ENCODE measurements around the gene EPB41L4B.

EPB41L4B gene

GRCh38 chr9:109311731-109312130 lies 9.1 kb downstream of the EPB41L4B start:
- TF ChIP-seq, protein P1, sequence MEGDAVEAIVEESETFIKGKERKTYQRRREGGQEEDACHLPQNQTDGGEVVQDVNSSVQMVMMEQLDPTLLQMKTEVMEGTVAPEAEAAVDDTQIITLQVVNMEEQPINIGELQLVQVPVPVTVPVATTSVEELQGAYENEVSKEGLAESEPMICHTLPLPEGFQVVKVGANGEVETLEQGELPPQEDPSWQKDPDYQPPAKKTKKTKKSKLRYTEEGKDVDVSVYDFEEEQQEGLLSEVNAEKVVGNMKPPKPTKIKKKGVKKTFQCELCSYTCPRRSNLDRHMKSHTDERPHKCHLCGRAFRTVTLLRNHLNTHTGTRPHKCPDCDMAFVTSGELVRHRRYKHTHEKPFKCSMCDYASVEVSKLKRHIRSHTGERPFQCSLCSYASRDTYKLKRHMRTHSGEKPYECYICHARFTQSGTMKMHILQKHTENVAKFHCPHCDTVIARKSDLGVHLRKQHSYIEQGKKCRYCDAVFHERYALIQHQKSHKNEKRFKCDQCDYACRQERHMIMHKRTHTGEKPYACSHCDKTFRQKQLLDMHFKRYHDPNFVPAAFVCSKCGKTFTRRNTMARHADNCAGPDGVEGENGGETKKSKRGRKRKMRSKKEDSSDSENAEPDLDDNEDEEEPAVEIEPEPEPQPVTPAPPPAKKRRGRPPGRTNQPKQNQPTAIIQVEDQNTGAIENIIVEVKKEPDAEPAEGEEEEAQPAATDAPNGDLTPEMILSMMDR (IDR thresholded peaks at IDR 0.05; ENCODE audit: low read depth, low read length), result no peak
- no peak overlapping the region for H3K4me3 ChIP-seq (replicated peaks in 1 of 2; ENCODE audit: low read depth in 2 of 2, low read length in 2 of 2)
- DNase-seq (ENCODE audit: low read depth in 2 of 2), result peak in 1 of 2 donors; percentile 60

- TF ChIP-seq, protein P1 (IDR thresholded peaks at IDR 0.05; ENCODE audit: low read depth, low read length), result no peak
- DNase-seq (ENCODE audit: low read depth in 2 of 2), result peak in 1 of 2 donors; percentile 60
- no peak overlapping the region for H3K4me3 ChIP-seq (replicated peaks in 1 of 2; ENCODE audit: low read depth in 2 of 2, low read length in 2 of 2)
Observed at GRCh38 chr9:109311286-109311685, 9.6 kb downstream of the EPB41L4B start.

DNA sequence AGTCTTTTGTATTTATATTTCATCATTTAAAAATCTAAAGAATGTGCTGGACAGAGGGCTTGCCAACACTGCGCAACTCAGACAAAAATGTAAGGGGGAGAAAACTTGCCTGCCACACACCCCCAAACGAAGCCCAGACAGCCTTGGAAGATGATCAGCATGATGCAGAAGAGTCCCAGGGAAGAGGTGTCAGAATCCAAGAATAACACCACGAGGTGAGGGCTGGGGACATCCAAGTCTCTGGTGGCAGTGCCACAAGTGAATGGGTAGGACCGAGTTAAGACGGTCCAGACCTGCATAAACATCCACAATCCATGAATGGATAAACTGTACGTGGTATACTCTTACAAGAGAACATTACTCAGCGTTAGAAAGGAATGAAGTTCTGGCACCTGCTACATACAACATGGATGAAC lies 10.4 kb downstream of the EPB41L4B start:
- DNase-seq (ENCODE audit: low read depth in 2 of 2), result peak; percentile 53 to 71
- TF ChIP-seq, protein P1 (IDR thresholded peaks at IDR 0.05; ENCODE audit: low read depth, low read length), result no peak
- no peak overlapping the region for H3K4me3 ChIP-seq (replicated peaks in 1 of 2; ENCODE audit: low read depth in 2 of 2, low read length in 2 of 2)

GRCh38 chr9:109309282-109309681 lies 11.6 kb downstream of the EPB41L4B start:
- TF ChIP-seq, protein P1 (IDR thresholded peaks at IDR 0.05; ENCODE audit: low read depth, low read length), result no peak
- no peak for DNase-seq (ENCODE audit: low read depth in 2 of 2)
- no peak overlapping the region for H3K4me3 ChIP-seq (replicated peaks in 1 of 2; ENCODE audit: low read depth in 2 of 2, low read length in 2 of 2)

DNA sequence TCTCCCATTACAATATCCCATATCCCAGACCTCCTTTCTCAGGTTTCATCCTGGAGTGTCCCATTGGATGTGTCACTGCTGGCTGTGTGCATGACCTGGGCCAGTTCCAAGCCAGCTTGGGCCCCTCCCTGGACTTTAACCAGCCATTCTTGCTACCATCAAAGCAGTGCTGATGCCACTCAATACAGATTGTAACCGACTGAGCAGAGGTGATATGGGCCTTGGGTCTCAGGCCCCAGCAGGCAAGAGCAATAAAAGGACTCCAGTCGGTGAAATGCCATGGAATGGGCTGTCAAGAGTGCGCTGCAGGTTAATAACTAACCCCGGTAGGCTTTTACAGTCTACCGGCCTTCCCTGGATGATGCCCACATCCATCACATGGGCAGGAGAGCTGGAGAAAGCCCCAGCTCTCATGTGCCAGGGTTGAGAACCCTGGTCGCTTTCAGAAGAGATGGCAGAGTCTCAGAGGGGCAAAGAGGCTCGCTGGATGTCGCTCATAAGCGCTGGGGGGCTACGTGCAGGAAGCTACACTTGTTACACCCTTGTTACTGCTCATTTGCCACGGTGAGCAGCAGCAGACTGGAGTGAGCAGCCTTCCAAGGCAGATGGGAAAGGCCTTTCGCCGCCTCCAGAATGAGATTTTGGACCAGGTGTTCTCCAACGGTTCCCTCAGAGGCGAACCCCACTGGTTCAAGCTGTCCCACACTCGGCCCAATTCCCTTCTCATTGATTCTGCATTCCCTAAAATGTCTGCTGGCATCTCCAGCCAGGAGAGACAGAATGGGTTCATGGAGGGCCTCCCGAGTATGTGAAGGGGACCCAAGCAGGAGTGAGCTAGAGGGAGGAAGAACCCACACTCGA lies 13.2 kb downstream of the EPB41L4B start:
- H3K4me3 ChIP-seq (replicated peaks in 1 of 2; ENCODE audit: low read depth in 2 of 2, low read length in 2 of 2), result no peak overlapping the region
- DNase-seq (ENCODE audit: low read depth in 2 of 2), result no peak
- TF ChIP-seq, protein P1 (IDR thresholded peaks at IDR 0.05; ENCODE audit: low read depth, low read length), result no peak

GRCh38 chr9:109305801-109306200 lies 15.1 kb downstream of the EPB41L4B start:
- TF ChIP-seq, protein P1 (IDR thresholded peaks at IDR 0.05; ENCODE audit: low read depth, low read length), result no peak
- no peak for DNase-seq (ENCODE audit: low read depth in 2 of 2)
- H3K4me3 ChIP-seq (replicated peaks in 1 of 2; ENCODE audit: low read depth in 2 of 2, low read length in 2 of 2), result no peak overlapping the region

All from cardiac fibroblast (primary cell).